GM12872 (cell line): ENCODE results near the gene NMT1.

Experiments used
- CTCF ChIP-seq: IDR thresholded peaks from 3 replicates; pipeline ENCODE4 v1.5.1; 2011; ENCODE audit warnings: low read depth, mild to moderate bottlenecking, low read length, moderate library complexity; ENCODE audit not compliant: insufficient read depth

The NMT1 gene

GRCh38 chr17:45052052-45052772 lies 8.9 kb upstream of the NMT1 start:
- TF ChIP-seq CTCF = no peak

GRCh38 chr17:45060382-45060796 lies 728 bp upstream of the NMT1 start:
- TF ChIP-seq CTCF = no peak

- no peak for TF ChIP-seq CTCF
Observed at GRCh38 chr17:45061606-45062205, 589 bp downstream of the NMT1 start.

GRCh38 chr17:45063198-45063597 lies 2.1 kb downstream of the NMT1 start:
- no peak for TF ChIP-seq CTCF

- no peak for TF ChIP-seq CTCF
Observed at GRCh38 chr17:45067637-45068036, 6.5 kb downstream of the NMT1 start.

- no peak for TF ChIP-seq CTCF
Observed at GRCh38 chr17:45070001-45070400, 8.9 kb downstream of the NMT1 start.

- no peak for TF ChIP-seq CTCF
Observed at GRCh38 chr17:45070809-45071208, 9.7 kb downstream of the NMT1 start.
